GM19099 (cell line): ENCODE measurements around the gene NCAPG2.

Experiments used
- POLR2A ChIP-seq: IDR thresholded peaks from 3 replicates; pipeline ENCODE4 v1.6.1; 2011; ENCODE audit warnings: low read depth; ENCODE audit not compliant: insufficient read length; ENCODE audit errors: extremely low read depth

Gene NCAPG2

DNA sequence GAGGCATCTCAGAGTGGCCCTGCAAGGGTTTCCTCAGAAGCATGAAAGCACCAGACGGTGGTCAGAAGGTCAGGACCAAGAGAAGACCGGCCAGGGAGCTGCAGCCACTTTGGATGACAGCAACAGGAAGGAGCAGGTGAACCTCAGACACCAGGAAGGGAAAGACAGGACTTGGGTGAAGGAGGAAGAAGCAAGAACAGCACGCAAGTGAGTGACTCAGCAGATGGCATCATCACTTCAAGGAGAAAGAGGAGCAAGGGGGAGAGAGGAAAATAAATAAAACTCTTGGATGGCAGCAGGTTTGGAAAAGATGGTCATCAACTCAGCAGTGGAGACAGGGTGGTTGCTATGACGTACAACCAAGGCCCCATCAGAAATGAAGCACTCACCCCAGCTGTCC, 31.6 kb downstream of the NCAPG2 start:
- no peak for TF ChIP-seq POLR2A

DNA sequence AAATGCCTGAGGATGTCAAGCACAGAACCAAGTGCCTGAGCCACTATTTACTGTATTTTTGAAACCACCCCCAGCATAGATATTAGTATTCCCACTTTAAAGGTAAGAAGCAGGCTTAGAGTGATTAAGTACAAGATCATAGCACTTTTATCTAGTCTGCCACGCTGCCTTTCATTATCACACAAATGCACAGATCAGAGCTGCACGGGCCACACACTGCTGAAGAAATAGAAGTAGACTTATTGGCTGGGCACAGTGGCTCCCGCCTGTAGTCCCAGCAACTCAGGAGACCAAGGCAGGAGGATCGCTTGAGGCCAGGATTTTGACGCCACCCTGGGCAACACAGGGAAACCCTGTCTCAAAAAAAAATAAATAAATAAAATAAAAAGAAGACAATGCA, 38.2 kb downstream of the NCAPG2 start:
- no peak for TF ChIP-seq POLR2A

DNA sequence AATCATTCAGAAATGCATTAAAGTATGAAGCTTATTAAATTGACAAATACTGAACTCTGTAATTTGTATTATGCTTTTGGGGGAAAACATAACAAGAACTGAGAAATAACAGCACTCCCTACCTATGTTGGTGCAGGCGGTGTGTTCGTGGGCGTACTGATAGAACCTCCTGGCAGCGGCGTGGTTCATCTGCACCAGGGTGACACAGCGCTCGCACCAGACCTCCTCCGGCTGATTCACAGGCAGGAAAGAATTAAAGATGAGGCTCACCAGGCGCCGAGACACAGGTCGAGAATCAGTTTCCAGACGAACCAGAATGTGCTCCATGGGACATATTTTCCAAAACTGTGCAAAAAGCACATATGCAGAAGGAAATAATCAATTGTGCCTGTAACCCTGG, 40.2 kb downstream of the NCAPG2 start:
- TF ChIP-seq POLR2A: no peak

DNA sequence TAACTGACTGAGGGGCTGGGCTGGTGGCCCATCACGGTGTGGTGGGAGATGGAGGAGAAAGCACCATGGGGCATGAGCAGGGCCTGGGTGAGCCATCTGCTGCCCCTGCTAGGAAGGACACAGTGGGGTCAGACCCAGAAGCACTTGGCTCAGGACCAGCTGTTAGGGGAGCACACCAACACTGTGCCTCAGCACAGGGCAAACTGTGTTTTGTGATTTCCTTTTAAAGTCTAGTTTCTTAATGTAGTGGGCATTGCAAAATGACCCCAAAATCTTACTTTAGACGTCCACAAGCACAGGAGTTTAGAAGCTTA, 41.2 kb downstream of the NCAPG2 start:
- TF ChIP-seq POLR2A: no peak

DNA sequence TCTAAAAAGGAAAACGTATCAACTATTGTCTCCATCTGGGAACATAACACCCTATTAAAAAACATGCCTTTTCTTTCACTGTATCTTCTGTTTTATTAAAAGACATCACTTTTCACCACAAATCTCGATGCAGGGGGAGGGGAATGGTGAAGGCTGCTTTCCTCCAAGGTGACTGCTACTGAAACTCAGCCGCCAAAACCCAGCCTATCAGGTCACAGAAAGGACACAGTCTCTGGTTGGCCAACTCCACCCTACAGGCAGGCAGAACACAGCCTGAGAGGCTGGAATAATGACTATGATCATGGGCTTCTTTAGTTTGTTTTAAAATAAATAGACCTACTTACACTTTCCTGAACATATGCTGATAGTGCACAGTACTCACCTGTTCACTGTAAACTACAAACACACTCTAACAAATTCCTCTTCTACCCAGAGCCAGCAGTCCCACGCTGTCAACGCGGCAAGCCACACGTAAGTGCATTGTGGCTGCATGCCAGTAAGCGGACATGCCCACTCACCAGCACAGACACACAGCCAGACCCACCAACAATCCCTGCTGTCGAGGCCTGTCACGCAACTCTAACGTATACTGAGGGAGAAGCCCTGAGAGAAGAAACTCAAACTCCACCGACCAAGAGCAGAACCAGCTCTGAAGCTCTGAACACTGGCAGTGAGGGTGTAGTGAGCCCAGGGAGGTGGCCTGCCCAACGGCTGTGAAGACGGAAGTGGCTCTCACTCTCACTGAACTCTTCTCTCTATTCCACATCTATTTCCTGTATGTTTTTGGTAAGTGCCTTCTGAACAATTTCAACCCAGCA, 41.8 kb downstream of the NCAPG2 start:
- no peak for TF ChIP-seq POLR2A

DNA sequence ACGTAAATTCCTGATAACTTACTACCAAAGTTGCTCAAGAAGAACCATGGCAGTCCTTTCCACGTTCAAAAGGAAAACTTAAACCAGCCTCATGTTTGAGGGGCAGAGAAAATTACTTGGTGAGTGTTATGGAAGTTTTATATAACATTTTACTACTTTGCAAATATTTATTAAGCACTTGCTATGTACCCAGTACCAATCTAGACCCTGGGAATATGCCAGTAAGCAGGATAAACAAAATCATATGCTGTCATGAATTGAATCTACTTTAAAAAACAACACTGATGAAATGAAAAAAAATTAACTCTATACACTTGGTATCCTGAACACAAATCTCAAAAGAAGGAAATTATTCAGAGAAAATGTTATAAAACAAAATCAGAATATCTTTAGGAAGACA, 46.1 kb downstream of the NCAPG2 start:
- no peak for TF ChIP-seq POLR2A

DNA sequence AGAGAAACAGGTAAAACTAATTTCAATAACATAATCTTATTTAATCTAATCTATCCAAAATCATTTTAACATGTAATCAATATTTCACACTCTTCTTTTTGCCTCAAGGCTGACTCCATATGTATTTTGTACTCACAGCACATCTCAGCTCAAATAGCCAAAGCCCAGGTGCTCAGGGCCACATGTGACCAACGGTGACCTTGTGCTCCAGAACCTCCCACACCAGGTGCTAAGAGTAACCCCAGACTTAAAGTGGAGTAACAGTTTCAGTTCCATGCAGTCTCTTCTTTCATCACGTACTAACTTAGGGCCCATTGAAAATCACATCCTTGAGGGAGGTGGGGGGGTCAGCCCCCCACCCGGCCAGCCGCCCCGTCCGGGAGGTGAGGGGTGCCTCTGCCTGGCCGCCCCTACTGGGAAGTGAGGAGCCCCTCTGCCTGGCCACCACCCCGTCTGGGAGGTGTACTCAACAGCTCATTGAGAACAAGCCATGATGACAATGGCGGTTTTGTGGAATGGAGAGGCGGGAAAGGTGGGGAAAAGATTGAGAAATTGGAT, 47.3 kb downstream of the NCAPG2 start:
- no peak for TF ChIP-seq POLR2A

DNA sequence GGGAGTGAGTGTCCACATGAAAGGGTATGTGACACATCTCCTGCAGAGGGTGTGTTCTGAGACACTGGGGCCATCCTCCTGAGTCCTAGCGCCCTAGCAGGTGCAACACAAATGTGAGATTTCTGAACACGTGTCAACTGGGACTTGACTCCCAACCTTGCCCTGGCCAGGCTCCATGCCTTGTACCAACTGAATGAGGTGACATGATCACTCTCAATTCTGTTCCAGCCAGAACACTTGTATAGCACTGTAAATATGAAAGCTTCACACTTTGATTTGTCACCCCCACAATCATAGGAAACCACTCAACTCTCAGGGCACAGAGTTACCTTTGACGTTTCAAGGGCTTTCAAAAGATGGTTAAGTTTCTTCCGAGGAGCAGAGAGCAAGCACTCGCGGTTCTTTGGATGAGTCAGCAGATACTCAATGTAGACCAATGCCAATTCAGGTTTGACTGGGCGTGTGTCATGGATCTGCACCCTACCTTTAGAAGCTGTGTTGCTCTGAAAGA, 48.6 kb downstream of the NCAPG2 start:
- no peak for TF ChIP-seq POLR2A

DNA sequence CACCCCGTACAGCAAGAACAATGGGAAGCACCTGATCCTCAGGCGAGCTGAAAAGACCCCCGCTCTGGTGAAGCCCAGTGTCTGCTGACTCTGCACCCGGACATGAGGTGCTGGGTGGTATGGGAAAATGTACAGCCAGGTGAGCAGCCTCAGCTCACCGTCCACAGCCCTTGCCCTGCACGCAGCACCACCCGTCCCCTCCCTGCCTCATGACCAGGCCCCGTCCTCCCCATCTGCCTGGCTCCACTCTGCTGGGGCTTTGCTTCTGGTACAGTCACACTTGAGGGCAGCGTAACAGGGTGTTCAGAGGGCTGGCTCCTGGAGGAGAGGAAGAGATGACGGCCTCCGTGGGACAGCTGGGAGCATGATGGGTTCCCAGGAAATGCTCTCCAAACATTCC, 49.1 kb downstream of the NCAPG2 start:
- no peak for TF ChIP-seq POLR2A

DNA sequence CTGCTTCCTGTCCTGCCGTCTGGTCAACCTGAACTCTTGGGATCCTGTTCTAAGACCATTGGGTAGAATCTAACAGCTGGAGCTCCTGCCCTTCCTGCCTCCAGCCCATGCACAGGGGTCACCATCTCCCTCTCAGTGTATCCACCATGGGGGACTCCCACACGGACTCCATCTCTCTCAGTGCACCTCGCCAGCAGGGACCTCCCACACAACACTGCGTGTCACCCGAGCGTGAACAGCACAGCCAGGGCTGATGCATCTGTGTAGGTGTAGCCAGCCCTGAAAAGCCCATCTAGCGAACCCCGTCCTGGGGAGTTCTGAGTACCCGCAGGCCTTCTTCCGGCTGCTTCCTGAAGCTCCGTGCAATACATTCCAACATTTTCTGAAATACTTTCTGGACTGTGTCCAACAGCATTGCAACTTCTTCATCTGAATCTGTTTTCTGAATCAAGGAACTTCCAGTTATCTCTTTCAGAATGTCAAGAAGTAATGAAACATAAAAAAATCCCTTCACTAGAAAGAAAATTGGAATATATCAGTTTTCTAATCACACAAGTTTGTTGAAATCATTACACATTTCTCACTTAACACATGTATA, 52.5 kb downstream of the NCAPG2 start:
- TF ChIP-seq POLR2A: no peak

DNA sequence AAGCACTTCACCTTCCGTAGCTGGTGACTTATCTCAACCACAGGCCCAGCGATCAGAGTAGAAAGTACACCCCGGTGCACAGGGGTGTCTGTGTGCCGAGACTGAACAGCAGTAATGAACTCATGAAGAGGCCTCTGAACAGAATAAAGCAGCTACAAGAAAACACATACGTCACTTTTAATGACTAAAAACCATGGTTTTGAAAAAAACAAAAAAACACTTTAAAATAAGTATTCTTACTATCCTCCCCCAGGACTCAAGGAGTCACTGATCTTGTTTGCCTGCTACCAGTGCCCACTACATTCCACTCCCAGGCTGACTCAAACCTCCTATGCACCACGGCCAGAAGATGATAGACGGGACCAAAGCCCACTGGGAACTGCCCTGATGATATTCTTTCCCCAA, 53.8 kb downstream of the NCAPG2 start:
- TF ChIP-seq POLR2A: no peak

DNA sequence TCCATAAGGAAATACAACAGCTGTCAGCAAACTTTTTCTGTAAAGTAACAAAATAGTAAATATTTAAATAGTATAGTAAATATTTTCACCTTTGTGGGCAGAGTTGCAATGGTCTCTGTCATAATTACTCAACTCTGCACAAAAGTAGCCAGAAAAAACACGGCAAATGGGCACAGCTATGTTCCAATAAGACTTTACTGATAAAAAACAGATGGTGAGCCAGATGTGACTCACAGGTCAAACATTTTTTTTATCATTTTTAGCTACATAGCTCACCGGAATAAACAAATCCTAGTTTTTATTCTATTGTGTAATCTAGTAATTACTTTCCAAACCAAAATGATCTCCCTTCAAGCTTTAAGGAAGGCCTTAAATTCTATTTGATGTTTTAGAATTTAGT, 55.3 kb downstream of the NCAPG2 start:
- TF ChIP-seq POLR2A: no peak

DNA sequence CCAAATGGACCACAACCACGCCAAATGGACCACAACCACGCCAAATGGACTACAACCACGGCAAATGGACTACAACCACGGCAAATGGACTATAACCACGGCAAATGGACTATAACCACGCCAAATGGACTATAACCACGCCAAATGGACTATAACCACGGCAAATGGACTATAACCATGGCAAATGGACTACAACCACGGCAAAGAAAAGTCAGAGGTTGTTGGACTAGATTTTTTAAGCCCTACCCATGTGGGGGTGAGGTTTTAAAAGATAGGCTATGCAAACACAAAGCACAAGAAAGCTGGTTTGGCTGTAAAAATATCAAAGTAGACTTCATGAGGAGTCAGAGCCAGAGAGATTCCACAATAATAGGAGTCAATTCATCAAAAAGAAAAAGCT, 55.8 kb downstream of the NCAPG2 start:
- no peak for TF ChIP-seq POLR2A

DNA sequence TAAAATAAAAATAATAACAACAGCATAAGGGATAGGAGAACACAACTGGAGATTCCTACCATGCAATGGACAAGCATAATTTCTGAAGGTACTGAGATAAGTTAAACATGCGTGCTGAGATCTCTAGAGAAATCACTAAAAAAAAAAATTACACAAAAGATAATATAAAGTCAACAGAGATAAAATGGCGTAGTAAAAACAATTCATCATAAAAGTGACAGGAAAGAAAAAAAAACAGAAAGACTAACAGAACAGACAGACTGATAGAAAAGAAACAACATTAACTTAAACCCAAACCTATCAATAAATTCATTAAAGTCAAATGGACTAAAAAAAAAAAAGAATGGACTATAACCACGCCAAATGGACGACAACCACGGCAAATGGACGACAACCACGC, 56.4 kb downstream of the NCAPG2 start:
- no peak for TF ChIP-seq POLR2A

DNA sequence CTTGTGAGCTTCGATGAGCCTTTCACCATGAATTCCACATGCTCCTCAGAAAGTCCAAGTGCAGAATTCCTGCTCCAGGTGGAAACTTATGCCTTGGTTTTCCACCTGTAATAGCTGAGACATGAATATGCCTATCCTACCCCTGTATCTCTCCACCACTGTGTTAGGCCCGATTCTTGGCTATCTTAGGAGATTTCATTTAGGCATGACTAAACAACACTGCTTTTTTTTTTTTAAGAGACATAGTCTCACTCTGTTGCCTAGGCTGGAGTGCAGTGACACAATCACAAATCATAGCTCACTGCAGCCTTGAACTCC, 57.2 kb downstream of the NCAPG2 start:
- TF ChIP-seq POLR2A: no peak

DNA sequence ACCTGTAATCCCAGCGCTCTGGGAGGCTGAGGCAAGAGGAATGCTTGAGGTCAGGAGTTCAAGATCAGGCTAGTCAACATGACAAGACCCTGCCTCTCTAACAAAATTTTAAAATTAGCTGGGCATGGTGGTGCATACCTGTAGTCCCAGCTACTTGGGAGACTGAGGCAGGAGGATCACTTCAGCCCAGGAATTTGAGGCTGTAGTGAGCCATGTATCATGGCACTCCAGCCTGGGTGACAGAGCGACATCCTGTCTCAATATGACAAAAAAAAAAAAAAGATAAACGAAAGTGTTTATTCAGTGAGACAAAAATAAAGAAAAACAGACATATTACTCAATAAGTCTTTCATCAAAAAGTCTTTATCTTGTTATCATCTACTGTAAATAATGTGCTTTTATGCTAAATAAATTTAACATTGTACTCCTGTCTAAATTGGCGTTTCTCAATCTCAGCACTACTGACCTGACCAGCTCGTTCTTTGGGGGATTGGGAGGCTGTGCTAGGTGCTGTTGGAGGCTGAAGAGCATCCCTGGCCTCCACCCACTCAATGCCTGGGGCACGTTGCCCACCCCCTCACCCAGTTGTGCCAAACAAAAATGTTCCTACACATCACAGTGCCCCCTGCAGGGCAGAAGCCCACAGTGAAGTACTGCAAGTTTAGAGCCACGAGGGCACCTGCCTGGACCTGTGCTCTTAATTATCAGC, 57.7 kb downstream of the NCAPG2 start:
- TF ChIP-seq POLR2A: no peak
